NCI-H2196 (cell line): Measurements from ENCODE around the gene FAM168B.
"Not testable (repeated sequence)": the region's sequence is repeated elsewhere in the genome, so short reads cannot be mapped to it uniquely, and the experiment has no call there.

Experiments used
- DNase-seq: peaks from one replicate; lab custom pipeline; 2025; ENCODE audit not compliant: unreplicated experiment; lab: John Stamatoyannopoulos, UW

Gene FAM168B, protein sequence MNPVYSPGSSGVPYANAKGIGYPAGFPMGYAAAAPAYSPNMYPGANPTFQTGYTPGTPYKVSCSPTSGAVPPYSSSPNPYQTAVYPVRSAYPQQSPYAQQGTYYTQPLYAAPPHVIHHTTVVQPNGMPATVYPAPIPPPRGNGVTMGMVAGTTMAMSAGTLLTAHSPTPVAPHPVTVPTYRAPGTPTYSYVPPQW

GRCh38 chr2:131093006-131093695, at the start of gene FAM168B:
FAM168B (minus strand) TSS chr2:131093460; CDS start chr2:131082646, 10,814 bp downstream.
- peak; percentile 94 for DNase-seq

DNA sequence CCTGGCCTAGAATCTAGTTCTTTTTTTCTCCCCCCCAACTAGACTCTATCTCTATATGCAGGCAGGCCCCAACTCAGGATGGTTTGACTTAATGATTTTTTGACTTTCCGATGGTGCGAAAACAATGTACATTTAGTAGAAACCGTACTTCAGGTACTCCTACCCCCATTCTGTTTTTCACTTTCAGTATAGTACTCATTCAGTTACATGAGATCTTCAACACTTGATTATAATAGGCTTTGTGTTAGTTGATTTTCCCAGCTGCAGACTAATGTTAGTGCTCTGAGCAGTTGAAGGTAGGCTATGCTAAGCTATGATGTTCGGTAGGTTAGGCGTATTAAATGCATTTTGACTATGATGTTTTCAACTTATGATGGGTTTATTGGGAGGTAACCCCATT, 49.6 kb upstream of the FAM168B start:
- DNase-seq: no peak

DNA sequence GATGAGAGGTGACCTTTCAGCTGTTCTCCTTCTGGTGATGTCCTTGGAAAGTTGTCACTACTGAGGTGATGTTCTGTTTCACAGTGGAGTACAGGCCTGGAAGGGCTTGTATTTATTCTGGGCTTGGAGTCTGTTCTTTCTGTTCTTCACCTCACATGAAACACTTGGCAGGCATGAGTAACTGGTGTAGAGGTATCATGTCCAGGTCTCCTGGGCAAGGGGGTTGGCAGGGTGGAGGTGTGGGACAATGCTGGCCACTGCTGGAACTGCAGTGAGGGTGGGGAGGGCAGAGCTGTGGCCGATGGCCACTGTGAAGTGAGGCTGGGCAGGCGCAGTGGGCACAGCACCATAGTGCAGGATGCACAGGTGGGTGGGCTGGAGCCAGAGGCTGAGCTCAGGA, 47.3 kb upstream of the FAM168B start:
- no peak for DNase-seq

DNA sequence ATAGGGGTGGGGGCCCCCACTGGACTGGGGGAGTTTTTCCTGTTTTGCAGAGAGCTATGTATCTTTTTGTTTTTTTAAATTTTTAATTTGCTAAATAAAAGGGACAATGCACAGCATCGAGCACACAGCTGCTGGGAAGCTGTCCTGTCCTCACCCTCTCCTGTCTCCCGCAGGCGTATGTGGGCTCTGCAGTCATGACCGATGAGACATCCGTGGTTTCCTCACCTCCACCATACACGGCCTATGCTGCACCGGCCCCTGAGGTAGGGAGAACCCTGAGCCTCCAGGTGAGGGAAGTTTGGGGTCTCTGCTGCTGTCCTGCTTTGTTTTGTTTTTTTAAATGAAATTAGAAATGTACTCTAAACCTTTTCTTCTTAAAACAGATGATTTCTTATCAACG, 39.5 kb upstream of the FAM168B start:
- no peak for DNase-seq

DNA sequence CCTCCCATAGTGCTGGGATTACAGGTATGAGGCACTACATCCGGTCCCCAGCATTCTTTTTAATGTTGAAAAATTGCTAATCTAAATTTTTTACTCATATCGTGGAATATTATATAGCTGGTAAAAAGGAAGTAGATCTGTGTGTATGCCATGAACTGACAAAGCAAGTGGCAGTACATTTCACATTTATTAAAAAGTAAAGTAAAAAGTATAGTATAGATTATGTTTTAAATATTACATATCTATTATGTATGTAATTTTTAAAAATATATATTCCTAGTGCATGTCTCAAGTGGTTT, 37.0 kb upstream of the FAM168B start:
- no peak for DNase-seq

DNA sequence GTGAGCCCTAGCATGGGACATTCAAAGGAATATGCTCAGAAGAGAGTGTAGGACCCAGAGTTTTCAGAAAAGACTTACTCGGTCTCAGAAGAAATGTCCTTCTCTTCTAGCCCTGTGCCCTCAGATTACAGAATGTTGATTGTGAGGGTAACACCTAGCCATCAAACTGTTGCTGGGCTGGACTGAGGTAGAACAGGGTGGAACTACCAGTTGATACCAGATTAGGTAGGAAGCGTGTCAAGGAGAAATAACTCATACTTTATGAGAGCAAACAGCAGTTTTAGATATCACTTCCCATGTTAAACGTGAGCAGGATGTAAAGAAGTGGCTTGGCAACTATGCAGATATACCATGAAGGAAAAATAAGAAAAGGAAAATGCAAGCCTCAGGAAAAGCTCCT, 34.7 kb upstream of the FAM168B start:
- DNase-seq: no peak

DNA sequence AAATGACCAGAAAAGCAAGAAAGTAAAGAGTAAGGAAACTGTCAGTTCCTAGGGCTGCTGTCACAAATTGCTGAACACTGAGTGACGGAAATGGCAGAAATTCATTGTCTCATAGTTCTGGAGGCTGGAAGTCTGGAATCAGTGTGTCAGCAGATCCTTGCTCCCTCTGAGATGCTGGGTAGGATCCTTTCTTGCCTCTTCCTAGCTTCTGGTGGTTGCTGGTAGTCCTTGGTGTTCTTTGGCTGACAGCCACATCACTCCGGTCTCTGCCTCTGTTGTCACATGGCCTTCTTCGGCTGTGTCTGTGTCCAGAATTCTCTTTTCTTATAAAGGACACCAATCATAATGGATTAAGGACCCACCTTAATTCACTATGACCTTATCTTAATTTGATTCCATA, 33.8 kb upstream of the FAM168B start:
- no peak for DNase-seq

DNA sequence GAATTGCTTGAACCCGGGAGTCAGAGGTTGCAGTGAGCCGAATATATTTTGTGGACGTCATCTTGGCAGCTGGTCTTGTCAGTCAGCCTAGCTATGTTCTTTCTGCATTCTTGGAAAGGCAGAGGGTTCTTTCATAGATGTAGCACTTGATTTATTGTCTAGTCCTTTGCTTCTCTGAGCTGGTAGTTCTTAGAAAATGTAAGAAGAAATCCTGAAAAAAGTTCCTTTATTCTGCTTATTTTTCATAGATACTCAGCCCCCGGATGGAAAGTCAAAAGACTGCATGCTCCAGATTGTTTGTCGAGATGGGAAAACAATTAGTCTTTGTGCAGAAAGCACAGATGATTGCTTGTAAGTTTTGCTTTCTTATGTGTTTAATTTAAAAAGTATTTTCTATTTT, 33.2 kb upstream of the FAM168B start:
- DNase-seq: no peak

- peak; percentile 23 for DNase-seq
These were observed 32.0 kb upstream of the FAM168B start for GRCh38 chr2:131125195-131125757.

DNA sequence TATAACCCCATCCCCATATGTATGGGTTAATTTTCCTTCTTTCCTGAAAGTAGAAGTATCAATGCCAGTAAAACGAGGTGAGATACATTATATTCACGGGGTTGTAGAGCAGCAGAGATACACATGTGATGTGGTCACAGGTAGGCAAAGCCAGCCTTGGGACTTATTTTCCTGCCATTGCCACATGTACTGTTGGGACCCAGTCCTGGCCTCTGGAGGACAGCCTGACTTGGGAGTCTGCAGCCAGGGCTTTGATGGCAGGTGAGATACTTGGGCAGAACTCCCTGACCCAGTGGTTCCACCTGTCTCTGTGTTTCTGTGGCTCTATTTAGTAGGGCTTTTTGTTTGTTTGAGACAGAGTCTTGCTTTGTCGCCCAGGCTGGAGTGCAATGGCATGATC, 29.9 kb upstream of the FAM168B start:
- no peak for DNase-seq

GRCh38 chr2:131122496-131122895, 29.2 kb upstream of the FAM168B start:
- DNase-seq: no peak

DNA sequence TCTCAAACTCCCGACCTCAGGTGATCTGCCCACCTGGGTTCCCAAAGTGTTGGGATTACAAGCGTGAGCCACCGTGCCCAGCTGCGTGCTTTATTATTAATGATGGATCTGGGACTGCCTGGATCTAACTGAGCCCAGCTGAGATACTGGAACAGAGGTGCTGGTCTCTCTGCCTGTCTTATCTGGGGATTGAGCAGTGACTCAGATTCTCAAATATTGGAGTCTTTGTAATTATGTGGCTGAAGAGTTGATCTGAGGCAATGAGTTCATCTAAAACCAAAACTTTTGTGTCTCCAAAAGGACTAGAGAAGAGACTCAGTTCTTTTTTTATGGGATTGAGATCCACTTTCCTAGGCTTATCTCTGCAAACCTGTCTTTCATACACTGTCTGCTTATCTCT, 28.2 kb upstream of the FAM168B start:
- no peak for DNase-seq

DNA sequence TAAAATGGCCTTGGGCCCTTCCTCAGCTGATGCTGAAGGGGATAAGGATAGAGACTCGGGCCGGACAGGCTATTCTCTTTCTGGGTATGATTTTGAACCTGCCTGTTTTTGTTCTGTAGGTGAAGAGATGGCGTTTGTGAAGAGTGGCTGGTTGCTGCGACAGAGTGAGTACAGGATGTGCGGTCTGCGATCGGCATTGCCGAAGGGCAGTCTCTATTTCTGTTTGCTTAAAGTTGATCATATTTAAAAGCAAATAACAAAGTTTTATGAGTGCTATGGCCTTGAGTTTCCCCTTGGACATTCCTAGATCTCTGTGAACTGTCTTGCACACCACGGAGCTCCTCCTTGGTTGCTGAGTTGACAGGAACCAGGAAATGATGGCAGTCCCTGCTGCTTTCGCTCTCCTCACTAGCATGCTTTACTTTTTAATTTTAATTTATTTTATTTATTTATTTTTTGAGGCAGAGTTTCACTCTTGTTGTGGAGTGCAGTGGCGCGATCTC, 27.6 kb upstream of the FAM168B start:
- no peak for DNase-seq

GRCh38 chr2:131115752-131116151, 22.5 kb upstream of the FAM168B start:
- no peak for DNase-seq

- DNase-seq: not testable (repeated sequence)
These were observed 21.7 kb upstream of the FAM168B start for GRCh38 chr2:131114950-131115349.

DNA sequence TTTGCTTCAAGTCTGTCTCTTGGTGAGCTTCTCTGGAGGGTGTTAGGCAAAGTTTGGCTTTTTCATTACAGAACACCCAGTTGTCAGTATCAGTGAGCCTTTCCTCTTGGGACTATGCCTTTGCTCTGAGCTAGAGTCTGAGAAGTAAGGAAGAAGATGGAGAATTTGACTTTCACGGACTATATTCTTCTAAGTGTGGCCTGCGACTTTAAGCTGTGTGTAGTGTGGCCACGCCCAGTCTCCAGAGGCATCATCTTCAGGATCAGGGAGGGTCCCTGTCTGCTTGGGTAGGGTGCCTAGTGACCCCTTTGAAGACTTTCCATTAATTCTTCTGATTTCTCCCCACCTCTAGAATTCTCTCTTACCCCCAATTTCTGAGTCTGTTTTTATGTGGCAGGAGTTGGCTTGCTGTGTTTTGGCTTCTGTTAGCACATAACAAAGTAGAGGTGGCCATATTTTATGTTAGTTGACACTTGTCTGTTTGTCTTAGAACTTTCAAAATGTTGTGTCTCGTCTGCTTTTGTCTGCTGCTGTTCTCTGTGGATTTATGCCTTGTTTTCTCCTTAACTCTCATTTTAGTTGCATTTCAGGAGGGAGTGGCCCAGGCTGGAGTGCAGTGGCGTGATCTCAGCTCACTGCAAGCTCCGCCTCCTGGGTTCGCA, 20.4 kb upstream of the FAM168B start:
- DNase-seq: no peak

DNA sequence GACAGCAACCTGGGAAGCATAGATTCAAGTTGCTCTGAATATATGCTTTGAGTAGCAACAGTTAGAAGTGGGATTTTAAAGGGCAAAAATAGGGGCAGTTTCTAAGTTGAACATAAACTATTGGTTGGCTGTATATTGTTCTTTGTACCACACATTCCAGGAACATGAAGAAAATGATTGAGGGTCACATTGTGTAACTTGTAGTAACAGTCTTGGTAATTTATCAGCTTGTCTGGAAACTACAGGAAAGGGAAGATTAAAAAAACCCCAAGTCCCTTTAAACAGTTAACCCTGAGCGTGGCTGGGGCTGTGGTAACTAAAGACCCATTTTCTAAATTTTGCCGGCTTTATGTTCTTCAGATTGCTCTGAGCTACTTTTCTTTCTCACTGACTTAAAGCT, 19.3 kb upstream of the FAM168B start:
- DNase-seq: no peak

- DNase-seq: peak; percentile 28
These were observed 12.9 kb upstream of the FAM168B start for GRCh38 chr2:131105950-131106801.

- DNase-seq: peak; percentile 87
These were observed 12.1 kb upstream of the FAM168B start, which contains the start of gene PLEKHB2 for GRCh38 chr2:131105156-131105949. PLEKHB2 (plus strand) TSS chr2:131105336; CDS start chr2:131120942, 15,606 bp downstream.

DNA sequence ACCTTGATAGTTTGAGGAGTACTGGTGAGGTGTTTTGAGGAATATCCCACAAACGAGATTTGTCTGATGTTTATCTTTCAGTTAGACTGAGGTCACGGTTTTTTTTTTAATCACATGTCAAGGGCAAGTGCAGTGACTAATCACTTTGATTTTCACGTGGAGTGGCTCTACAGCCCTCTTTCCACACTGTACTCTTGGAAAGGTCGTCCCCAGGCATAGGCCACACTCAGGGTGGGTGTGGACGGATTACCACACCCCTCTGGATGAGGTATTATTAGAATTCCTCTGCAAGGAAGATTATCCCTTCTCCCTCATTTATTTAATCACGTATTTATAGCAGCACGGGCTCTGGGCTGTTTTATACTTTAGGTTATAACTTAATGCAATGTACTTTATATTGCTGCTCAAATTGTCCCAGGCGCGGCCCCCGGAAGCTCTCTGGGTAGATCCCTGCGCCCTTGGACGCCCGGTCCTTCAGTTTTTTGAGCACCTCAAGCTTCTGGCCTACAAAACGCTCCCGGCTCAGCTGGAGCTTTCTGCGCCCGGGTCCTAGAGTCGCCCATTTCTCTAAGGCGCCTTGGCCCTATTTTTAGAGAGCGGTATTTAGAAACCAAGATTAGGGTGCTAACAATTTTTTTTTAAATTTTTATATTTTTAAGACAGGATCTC, 11.4 kb upstream of the FAM168B start:
- peak; percentile 86 for DNase-seq
